Measurements from ENCODE around the gene MGAT4A. TPM values are rescaled to one million over a fixed set of nuclear protein-coding genes. Genes with fewer than 3 reads are reported as not detected.
A peak's percentile ranks its signal among the peaks of the same experiment; 100 is the strongest.
"Not testable (repeated sequence)": the region's sequence is repeated elsewhere in the genome, so short reads cannot be mapped to it uniquely, and the experiment has no call there.

MGAT4A gene
- total RNA-seq, 3 donors from 2014 or later (not counting 1 experiment from before 2014, with no cell fraction given), result 91.6 to 114 (median 96.4) TPM

GRCh38 chr2:98665677-98666076 is 65.3 kb downstream of the MGAT4A start:
- Mint-ChIP-seq H3K27ac (peak overlapping the region; percentile 90 to 96), H3K4me1 (peaks cover 48 to 49% of the 10 kb centered on the region in 2 donors), H3K27me3 (ENCODE audit: low read depth in 2 of 2) (no peaks in the 10 kb centered on the region), H3K9me3 (peaks cover 0 to 9% of the 10 kb centered on the region in 2 donors), H3K36me3 (peaks cover 28% of the 10 kb centered on the region), H3K4me3 (peak overlapping the region; percentile 52)
- Histone ChIP-seq H3K36me3 (ENCODE audit: control insufficient read depth, insufficient read depth, low read length) (peaks cover 4% of the 10 kb centered on the region), H3K9me3 (ENCODE audit: control insufficient read depth, insufficient read depth, low read length) (no peaks in the 10 kb centered on the region), H3K27me3 (ENCODE audit: control insufficient read depth, insufficient read depth, low read length) (no peaks in the 10 kb centered on the region), H3K27ac (ENCODE audit: low read length) (peak overlapping the region; percentile 14), H3K4me3 (ENCODE audit: low read length) (no peak overlapping the region), H3K4me1 (ENCODE audit: control insufficient read depth, insufficient read depth, low read length) (peaks cover 17% of the 10 kb centered on the region)
- TF ChIP-seq CTCF (IDR thresholded peaks at IDR 0.05), result no peak
- 93% methylated on average over 3 of the region's 3 CpGs for WGBS (ENCODE audit: insufficient coverage)
- intact Hi-C loops (cut with micrococcal nuclease), result loop anchor here (2.0 kb wide), 1 partner anchor 65 kb away; the partner anchor contains the start of gene MGAT4A
- ATAC-seq (no peak), DNase-seq (no peak)

DNA sequence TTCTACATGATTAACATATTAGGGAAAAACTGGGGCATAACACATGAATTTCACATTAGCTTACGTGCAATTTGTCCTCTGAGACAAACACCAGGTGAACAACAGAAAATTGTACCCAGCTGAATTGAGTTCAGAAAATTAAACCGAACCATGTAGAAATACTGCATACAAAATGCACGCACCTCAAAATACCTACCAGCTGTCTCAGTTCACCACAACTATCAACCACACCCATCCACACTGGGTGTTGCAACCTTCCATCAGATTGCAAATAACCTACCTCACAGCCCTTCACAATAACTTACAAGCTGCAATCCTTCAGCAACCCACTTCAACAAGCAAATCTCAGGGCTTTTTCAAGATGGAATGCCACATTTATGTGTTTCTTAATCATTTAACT is 66.6 kb downstream of the MGAT4A start:
- Histone ChIP-seq H3K9me3 (ENCODE audit: control insufficient read depth, insufficient read depth, low read length) (no peaks in the 10 kb centered on the region), H3K36me3 (ENCODE audit: control insufficient read depth, insufficient read depth, low read length) (peaks cover 1% of the 10 kb centered on the region), H3K4me3 (ENCODE audit: low read length) (peak overlapping the region; percentile 57), H3K4me1 (ENCODE audit: control insufficient read depth, insufficient read depth, low read length) (peaks cover 21% of the 10 kb centered on the region), H3K27me3 (ENCODE audit: control insufficient read depth, insufficient read depth, low read length) (no peaks in the 10 kb centered on the region), H3K27ac (ENCODE audit: low read length) (peak overlapping the region; percentile 92)
- no peaks in the 10 kb centered on the region for H3K27me3 Mint-ChIP-seq (ENCODE audit: low read depth in 2 of 2)
- 20% methylated on average over 3 of the region's 3 CpGs for WGBS (ENCODE audit: insufficient coverage)
- H3K36me3 Mint-ChIP-seq, result peaks cover 30% of the 10 kb centered on the region
- peaks cover 58 to 60% of the 10 kb centered on the region in 2 donors for H3K4me1 Mint-ChIP-seq
- H3K4me3 Mint-ChIP-seq, result peak overlapping the region; percentile 91
- intact Hi-C loops (cut with micrococcal nuclease), result loop anchor here (2.0 kb wide), 1 partner anchor 66 kb away; the partner anchor contains the start of gene MGAT4A
- peaks cover 2 to 9% of the 10 kb centered on the region in 2 donors for H3K9me3 Mint-ChIP-seq
- ATAC-seq (peak; percentile 43 to 69 (median 57)), DNase-seq (peak; percentile 26 to 81)
- H3K27ac Mint-ChIP-seq, result peak overlapping the region; percentile 90 to 96
- no peak for TF ChIP-seq CTCF (IDR thresholded peaks at IDR 0.05)

GRCh38 chr2:98663511-98664090 is 67.3 kb downstream of the MGAT4A start:
- Mint-ChIP-seq H3K36me3 (peaks cover 30% of the 10 kb centered on the region), H3K27ac (peak overlapping the region; percentile 90 to 96), H3K9me3 (peaks cover 2 to 9% of the 10 kb centered on the region in 2 donors), H3K27me3 (ENCODE audit: low read depth in 2 of 2) (no peaks in the 10 kb centered on the region), H3K4me1 (peaks cover 64 to 66% of the 10 kb centered on the region in 2 donors), H3K4me3 (peak overlapping the region; percentile 91)
- Histone ChIP-seq H3K27ac (ENCODE audit: low read length) (peak overlapping the region; percentile 92), H3K36me3 (ENCODE audit: control insufficient read depth, insufficient read depth, low read length) (peaks cover 2% of the 10 kb centered on the region), H3K4me1 (ENCODE audit: control insufficient read depth, insufficient read depth, low read length) (peaks cover 24% of the 10 kb centered on the region), H3K27me3 (ENCODE audit: control insufficient read depth, insufficient read depth, low read length) (no peaks in the 10 kb centered on the region), H3K9me3 (ENCODE audit: control insufficient read depth, insufficient read depth, low read length) (no peaks in the 10 kb centered on the region), H3K4me3 (ENCODE audit: low read length) (peak overlapping the region; percentile 57)
- 36% methylated on average over 12 of the region's 12 CpGs for WGBS (ENCODE audit: insufficient coverage)
- ATAC-seq (peak; percentile 54 to 76 (median 74)), DNase-seq (peak; percentile 22 to 79)
- TF ChIP-seq CTCF (IDR thresholded peaks at IDR 0.05), result no peak
- intact Hi-C loops (cut with micrococcal nuclease), result loop anchor here (2.0 kb wide), 1 partner anchor 67 kb away; the partner anchor contains the start of gene MGAT4A

DNA sequence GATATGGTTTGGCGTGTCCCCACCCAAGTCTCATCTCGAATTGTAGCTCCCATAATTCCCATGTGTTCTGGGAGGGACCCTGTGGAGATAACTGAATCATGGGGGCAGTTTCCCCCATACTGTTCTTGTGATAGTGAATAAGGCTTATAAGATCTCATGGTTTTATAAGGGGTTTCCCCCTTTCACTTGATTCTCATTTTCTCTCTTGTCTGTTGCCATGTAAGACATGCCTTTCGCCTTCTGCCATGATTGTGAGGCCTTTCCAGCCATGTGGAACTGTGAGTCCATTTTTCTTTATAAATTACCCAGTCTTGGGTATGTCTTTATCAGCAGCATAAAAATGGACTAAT is 71.5 kb downstream of the MGAT4A start:
- H3K27me3 Mint-ChIP-seq (ENCODE audit: low read depth in 2 of 2); H3K27me3 ChIP-seq (ENCODE audit: control insufficient read depth, insufficient read depth, low read length); H3K9me3 Mint-ChIP-seq; H3K9me3 ChIP-seq (ENCODE audit: control insufficient read depth, insufficient read depth, low read length): not testable (repeated sequence)
- H3K4me3 Mint-ChIP-seq, result peak overlapping the region; percentile 91
- Histone ChIP-seq H3K27ac (ENCODE audit: low read length) (peak overlapping the region; percentile 92), H3K4me3 (ENCODE audit: low read length) (peak overlapping the region; percentile 13), H3K4me1 (ENCODE audit: control insufficient read depth, insufficient read depth, low read length) (peaks cover 26% of the 10 kb centered on the region), H3K36me3 (ENCODE audit: control insufficient read depth, insufficient read depth, low read length) (peaks cover 20% of the 10 kb centered on the region)
- intact Hi-C loops (cut with micrococcal nuclease), result loop anchor here (5.0 kb wide), 1 partner anchor 192 kb away; no protein-coding TSS in a partner anchor
- DNase-seq (peak in 1 of 2 donors; percentile 60), ATAC-seq (peak in 2 of 3 donors; percentile 19 to 37)
- H3K4me1 Mint-ChIP-seq, result peaks cover 67 to 74% of the 10 kb centered on the region in 2 donors
- peaks cover 20% of the 10 kb centered on the region for H3K36me3 Mint-ChIP-seq
- peak overlapping the region; percentile 90 to 96 for H3K27ac Mint-ChIP-seq
- WGBS (ENCODE audit: insufficient coverage), result 84% methylated on average over 3 of the region's 3 CpGs

Measured in natural killer cell (primary cell).